ENCODE results near the gene HNRNPA1.
"Not testable (repeated sequence)": the region's sequence is repeated elsewhere in the genome, so short reads cannot be mapped to it uniquely, and the experiment has no call there.

The HNRNPA1 gene

DNA sequence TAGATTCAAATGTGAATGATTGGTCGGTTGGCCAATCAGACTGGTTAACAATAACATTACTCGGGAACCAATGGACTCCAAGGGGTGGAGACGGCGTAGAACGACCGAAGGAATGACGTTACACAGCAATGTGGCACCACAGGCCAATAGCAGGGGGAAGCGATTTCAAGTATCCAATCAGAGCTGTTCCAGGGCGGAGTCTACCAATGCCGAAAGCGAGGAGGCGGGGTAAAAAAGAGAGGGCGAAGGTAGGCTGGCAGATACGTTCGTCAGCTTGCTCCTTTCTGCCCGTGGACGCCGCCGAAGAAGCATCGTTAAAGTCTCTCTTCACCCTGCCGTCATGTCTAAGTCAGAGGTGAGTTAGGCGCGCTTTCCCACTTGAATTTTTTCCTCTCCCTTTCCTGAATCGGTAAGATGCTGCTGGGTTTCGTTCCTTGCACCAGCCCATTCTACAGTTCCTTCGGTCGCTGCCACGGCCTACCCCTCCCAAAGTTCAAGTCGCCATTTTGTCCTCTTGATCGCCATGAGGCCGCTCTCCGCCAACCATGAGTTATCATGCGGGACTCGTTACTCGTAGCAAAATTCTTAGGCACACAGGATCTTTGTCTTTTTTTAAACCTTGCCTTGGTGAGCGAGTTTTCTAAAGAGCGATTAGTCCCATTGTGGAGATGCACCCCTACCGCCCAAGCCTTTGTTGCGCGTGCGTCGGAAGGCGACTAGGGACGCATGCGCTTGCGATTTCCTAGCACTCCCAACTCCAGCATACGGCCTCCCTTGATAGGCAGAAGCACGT lies at the start of gene HNRNPA1:
Gene HNRNPA1, plus strand, starts transcription at position 259 of the 793 bp plus-strand sequence. Its CDS starts 82 bp downstream, at position 341.
- DNase-seq: peak; percentile 95

DNA sequence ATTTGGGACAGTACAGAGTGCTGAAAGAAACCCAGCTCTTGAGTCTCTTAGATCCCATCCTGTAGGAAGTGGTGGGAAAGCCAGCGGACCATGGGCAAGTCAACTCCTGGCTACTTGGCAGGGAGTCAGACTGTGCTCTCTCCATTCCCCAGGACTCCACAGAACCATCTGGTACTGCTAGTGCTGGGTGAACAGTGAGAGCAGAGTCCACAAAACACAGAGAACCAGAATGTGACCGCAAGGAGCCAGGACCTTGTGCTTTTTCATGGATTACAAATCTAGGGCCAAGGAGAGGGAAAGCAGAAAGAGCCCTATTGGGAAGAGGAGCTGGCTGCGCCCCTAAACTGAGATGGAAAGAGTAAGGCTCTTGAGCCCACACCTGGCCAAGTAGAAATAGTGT lies 49.3 kb upstream of the HNRNPA1 start:
- not testable (repeated sequence) for DNase-seq

DNA sequence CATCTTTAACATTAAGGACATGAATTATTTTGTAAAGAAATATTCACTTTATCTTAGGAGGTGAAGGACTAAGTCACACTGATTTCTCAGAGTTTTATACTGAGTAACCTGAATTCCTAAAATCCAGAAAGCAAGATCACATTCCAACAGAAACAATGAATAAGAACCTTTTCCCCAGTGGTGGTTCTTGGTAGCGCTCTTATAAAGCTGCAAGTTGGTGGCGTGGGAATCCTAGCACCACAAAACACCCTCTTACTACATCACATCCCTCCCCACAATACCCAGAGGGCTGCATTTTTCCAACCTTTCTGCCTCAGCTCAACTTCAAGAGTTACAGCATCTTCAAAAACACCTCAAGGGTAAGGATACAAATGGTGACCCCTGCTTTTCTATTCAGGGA lies 47.7 kb upstream of the HNRNPA1 start:
- no peak for DNase-seq

DNA sequence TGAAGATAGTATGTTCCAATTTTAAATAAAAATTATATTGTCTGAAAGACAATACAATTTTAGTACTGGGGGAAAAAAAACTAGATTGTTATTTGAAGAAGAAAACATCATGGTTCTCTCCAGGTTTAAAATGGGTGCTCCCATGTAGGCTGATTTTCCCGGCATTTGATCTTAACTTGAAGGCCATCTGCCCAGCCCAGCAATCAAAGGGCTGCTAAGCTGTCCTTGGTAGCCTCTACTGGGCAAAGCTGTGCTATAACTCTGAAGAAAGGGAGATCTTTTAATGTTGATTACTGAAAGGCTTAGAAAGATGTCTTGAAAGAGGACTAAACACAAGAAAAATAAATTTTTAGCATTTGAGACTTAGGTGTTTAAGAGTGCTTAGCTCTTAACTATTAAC lies 42.0 kb upstream of the HNRNPA1 start:
- no peak for DNase-seq

DNA sequence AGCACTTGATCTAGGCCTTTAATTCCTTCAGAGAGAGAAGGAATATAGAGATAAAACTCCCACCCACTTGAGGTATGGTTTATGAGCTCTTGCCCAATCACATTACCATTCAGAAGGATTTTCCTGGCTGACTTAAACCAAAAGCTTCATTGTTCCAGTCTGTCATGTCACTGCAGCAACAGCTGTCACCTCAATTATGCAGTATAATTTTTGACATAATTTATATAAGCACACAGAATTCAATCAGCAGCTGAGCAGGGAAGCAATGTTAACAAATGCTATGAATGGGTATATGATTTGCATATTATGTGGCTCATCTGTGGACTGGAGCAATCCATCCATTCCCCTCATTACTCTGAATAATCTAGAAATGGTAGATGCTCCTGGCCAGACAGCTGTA lies 40.9 kb upstream of the HNRNPA1 start:
- no peak for DNase-seq

DNA sequence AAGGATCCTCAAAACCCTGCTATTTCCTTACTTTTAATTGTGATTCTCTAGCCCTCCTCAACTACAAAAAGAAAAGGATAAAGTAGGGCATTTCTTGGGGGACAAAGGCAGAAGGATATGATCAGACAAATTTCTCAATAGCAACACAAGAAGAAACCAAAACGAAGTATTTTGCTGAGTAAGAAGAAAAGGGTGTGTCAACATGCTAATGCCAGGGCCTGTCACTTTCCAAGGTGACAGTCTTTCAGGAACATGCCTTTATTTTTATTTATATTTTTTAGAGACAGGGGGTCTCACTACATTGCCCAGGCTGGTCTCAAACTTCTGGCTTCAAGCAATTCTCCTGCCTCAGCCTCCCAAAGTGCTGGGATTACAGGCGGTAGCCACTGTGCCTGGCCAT lies 40.4 kb upstream of the HNRNPA1 start:
- DNase-seq: no peak

DNA sequence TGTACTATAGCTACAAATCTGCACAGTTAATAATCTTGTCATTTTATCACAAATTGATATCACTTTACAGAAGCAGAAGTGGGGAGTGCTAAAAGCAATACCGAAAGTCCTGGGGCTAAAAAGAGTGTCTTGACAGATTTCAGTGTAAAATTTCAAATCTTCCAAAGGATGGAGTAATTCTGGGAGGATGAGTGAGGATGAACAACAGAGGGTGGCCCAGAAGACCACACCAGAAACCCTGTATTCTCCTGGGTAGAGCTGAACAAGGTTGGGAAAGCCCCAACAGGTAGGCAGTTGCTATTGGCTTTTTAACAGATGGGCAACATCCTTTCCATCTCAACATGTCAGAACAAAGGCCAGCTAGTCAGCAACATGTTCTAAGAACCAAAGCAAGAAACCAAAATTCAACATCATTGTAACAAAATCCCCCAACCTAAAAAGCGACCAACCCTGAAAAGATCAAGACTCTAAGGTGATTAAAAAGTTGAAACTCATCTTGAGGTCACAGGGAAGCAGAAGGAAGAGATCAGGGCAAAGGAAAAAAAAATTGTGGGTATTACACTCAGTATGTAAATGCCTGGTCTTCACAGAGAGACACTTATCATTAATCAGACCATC lies 39.4 kb upstream of the HNRNPA1 start:
- no peak for DNase-seq

DNA sequence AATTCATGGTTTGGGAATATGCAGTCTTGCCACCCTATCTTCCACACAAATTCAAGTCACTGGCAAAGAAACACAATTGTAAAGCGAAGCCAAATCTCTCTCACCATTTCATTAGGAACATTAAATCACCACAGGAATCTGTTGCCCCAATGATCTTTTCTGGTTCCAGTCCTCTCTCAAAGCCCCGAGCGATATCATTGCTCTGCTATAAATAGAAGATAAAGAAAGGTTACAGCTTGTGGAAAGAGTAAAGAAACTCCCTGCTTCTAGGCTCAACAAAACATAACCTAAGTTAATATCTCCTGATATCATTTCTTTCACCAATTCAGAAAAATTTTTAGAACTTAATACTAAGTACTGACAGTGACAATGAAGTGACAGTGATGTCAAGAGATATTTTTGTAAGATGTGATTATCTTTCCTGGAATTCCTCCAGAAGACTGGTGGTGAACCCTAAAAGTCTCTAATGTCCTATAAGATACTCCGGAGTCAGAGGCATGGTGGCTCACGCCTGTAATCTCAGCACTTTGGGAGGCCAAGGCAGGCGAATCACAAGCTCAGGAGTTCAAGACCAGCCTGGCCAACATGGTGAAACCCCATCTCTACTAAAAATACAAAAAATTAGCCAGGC lies 34.4 kb upstream of the HNRNPA1 start:
- no peak for DNase-seq

DNA sequence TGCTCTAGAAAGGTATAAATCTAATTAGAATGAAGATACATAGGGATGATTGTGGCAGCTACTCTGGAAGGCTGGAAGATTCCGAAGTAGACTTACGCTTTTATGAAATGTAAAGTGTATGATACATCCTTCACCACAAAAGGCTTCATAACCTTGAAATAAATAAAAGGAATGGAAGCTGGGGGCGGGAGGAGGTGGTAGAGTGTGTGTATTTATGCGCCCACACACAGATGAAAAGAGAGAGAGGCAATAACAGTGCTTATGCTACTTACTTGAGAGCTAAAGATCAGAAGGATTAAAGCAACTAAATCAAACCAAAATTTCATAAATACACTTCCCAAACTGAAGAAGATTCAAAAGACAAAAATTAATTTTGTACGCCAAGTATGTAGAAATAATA lies 31.0 kb upstream of the HNRNPA1 start:
- DNase-seq: no peak

DNA sequence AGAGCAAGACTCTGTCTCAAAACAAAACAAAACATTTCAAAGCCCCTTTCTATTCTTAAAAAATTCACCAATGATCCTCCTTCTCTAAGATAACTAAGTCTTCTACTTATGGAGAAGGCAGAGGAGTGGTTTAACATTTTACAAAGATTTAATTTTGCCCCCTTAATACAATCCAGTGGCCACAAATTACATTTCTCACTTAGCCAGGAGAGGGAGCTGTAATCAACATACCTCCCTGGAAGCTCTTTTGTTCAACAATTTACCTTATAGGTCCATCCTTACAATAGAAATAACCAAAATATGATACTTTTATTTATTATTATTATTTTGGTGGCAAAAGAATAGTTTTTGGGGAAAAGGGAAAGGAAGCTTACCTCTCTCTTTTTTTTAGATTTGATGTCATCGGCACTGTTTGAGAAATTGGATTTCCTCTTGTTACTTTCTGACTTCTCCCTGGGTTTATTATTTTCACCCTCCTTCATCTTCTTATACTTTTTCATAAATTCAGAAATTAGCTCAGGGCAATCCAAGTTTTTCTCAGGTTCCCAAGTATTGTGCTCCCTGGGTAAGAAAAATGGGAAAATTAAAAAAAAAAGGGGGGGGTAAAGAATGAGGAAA lies 28.8 kb upstream of the HNRNPA1 start:
- no peak for DNase-seq

DNA sequence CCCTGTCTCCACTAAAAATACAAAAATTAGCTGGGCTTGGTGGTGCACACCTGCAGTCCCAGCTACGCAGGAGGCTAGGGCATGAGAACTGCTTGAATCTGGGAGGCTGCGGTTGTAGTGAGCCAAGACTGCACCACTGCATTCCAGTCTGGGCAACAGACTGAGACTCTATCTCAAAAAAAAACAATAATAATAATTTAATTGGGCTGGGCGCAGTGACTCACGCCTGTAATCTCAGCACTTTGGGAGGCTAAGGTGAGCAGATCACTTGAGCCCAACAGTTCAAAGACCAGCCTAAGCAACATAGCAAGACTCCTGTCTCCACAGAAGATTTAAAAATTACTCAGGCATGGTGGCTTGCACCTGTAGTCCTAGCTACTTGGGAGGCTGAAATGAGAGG lies 27.3 kb upstream of the HNRNPA1 start:
- DNase-seq: no peak

DNA sequence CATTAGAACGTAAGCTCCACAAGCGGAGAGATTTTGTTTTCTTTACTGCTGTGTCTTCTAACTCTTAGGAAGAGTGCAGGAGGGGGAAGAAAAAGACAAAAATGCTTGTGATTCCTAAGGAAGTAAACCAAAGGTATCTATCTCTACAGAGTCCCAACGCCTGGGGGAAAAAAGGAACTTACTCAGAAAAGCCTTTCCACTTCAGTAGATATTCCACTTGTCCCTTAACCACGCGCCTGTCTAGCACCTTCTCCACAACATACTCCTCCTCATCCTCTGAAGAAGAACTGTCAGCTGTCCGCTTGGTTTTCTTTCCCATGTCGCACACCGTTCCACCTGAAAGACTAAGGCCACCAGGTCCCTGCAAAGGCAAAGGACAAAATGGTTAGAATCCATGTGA lies 23.2 kb upstream of the HNRNPA1 start:
- no peak for DNase-seq

DNA sequence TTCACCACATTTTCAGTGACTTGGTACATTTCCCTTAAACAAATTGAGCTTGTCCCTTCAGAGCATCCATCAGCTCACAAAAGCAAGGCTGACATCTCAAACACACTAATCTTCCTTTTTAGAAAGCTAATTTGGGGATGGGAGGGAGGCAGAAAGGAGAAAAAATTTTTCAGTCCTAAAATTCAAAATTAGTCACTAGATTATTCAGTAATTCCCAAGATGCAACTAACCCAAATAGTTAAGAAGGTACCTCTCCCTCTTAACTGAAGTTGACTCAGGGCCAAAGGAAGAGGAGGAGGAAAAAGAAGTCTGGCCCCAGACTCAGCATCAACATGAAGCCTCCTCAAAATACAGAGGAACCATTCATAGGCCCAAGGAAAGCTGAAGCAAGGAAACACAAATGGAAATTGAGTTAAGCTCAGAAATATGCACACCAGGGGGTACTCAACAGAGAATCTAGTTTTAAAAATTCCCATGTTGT lies 22.3 kb upstream of the HNRNPA1 start:
- DNase-seq: no peak

DNA sequence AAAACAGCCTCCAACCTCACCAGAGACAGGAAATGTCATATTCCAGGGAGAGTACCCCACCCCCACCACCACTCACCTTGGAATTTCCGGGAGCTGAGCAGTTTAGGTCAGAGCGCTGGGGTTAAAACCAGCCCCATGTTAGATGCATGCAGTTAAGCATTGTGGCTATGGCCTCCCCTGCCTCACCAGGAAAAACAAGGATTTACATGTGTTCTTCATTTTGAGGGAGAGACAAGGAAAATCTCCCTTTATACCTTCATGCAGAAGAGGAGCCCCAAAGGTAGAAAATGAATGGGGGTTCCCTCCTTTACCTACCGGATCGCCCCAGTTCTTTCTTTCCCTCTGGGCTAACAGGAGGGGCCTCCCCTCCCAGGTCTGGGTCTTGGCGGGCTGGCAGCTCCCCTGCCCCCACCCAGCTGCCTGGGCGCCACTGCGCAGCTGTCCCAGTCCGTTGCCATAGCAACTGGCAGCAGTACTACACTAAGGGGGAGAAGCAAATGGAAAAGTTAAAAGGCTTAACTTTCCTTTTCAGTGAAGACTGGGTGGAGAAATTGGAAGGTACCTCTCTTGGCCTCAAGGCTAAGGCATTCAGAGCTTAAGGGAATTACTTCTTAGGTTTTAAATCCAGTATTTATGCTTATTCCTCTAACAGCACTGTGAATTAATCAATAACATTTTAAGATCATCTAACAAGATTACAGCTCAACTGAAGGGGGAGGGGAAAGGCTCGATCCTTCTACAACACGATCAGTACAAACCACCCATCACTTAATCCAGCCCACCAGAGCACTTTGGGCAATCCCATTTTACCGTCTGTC lies 21.1 kb upstream of the HNRNPA1 start:
- DNase-seq: peak; percentile 16

DNA sequence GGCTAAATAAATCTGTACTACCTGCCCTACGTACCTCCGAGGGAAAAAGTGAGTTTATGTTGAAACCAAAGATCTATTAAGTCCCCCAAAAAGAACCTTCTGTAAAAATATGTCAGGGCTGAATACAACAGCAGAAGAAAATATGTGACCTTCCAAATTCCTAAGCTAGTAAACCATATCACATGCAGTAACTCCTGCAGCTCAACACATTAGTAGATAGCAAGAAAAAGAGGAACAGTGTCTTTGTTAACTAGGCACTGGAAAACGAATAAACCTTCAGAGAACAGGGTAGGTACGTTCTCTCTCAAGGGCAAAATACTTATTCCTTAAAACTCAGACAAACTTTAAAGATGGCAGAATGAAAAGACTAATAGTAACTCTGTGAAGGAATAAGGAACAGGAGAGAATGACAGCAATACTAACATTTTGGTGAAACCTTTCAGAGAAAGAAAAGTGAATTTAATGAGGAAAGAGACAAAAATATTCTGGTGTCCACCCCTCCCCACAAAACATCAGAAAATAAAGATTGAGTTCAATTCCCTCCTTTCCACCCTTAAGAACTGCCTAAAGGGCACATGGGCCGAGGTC lies 18.6 kb upstream of the HNRNPA1 start:
- DNase-seq: no peak

DNA sequence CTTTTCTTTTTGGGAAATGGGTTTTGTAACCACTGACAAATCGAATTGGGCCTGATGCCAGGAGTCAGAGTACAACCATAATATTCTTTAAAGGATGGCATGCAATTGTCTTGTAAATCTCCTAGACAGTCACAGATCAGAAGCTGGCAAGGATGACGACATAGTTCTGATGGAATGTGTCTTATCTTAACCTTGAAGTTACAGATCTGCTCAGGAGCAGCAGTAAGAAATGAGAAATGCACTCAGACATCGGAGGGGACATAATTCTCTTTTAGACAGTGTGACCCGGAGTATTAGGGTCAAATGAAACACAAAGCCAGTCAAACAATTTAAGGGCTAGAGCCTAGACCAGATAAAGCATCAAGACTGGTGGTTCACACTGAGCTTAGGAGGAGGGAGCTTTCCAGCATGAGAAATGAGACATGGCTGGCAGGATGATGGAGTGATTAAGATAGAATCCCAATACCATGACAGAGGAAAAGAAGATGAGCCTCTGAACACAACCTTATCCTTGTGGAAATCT lies 18.1 kb upstream of the HNRNPA1 start:
- no peak for DNase-seq

DNA sequence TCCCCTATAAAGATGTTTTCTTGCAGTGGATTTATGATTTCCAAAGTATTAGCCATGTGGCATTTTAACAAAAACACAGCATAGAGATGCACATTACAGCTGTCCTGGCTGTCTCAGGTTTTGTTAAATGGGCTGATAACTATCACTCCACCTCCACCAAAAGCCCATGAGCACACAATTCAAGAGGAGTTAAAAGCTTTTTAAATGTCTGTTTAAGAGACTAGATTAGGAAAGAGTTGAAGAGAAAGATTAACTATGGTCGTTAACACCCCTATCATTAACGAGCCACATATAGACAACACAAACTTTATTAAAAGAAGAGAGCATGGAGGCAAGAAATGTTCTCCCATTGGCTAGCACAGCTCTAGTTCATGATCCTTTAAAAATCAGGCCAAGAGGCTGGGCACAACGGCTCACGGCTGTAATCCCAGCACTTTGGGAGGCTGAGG lies 15.1 kb upstream of the HNRNPA1 start:
- no peak for DNase-seq

DNA sequence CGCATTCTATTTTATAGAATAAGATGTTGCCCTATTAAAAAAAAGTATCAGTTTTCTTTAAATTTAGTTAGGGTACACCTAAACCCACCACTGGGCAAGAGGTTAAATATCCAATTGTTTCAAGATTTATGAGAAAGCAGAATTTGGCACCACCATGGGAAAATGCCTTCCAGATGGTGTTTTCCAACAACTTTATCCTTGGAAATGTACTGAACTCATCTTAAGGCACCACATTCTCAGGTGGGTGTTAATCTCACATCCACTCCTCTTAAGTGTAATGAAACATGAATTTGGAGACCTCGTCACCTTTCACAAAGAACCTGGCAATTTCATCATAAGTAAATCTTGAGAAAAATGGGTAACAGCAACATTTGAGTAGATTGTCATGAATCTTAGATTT lies 13.7 kb upstream of the HNRNPA1 start:
- DNase-seq: no peak

DNA sequence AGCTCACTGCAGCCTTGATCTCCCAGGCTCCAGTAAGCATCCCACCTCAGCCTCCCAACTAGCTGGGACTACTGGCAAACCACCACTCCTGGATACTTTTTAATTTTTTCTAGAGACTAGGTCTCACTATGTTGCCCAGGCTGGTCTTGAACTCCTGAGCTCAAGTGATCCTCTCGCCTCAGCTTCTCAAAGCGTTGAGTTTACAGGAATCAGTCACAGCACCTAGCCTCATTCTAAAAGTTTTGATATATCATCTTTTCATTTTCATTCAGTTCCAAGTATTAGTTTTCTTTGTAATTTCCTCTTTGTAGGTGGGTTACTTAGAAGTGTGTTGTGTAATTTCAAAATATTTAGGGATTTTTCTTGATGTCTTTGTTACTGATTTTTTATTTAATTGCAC lies 10.2 kb upstream of the HNRNPA1 start:
- no peak for DNase-seq

DNA sequence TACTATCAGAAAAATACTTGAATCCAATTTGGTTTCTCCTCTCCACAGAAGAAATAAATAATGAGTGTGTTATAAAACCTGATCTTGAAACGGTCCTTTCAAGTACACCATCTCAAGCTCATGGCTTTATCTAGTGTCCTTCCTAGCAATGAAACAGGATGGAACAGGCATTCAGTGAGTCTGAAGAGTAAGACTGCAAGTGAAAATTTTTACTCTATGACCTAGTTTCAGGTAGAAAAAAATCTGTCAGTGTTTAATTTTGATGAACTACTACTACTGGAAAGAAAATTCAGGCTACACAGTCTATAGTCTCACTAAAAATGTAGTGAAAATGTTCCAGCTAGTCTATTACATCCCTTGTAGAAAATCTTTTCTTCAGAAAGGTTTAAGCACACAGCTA lies 8.3 kb upstream of the HNRNPA1 start:
- no peak for DNase-seq

DNA sequence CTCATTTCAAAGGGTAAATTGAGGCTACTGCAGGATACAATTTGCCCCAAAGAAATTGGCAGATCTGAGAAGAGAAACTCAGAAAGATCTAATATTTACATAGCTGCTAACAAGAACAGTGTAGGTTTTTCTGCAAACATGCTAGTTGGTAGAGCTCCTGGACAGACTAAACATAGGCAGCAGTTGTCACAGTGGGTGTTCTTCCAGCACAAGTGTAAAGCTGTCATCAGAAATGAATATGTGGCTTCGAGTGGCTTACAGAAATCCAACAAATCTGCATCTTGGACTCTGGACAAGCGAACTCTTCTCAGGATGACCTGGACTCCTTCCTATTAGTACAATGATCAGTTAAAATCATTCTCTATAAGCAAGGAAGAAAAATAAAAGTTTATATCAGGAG lies 6.5 kb upstream of the HNRNPA1 start:
- no peak for DNase-seq

DNA sequence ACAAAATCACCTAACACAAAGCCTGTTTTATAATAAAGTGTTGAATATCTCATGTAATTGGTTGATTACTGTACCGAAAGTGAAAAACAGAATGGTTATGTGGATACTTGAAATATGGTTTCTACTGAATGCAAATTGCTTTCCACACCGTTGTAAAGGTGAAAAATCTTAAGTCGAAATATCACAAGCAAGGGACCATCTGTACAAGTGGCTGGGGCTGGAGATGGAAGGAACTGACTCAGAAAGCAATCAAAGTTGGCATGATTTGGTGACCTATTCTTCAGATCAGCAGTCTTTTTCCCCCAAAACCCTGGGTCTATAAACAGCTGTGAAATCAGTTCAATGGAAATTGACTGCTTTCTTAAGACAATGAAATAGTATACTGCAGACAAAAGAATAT lies 4.2 kb upstream of the HNRNPA1 start:
- DNase-seq: no peak

Measured in activated naive CD4-positive, alpha-beta T cell treated with Interleukin-2 at 50 U/mL for 16 hours (primary cell).